K562 (cell line): ENCODE data around the gene RAB12.

Experiments used
- ATF6 ChIP-seq: sonication (generic); formaldehyde crosslinking; IDR thresholded peaks from 2 replicates; pipeline ENCODE4 v1.4.0; 2020; ENCODE audit warnings: mild to moderate bottlenecking, missing genetic modification reagents
- CBX3 ChIP-seq, 2 experiments: IDR thresholded peaks; 1 replicate in 1 of 2; 2 replicates in 1 of 2; pipeline ENCODE4 v1.6.1; 2012; ENCODE audit warnings: inconsistent platforms in 2 of 2, low read length in 2 of 2, borderline replicate concordance in 1 of 2, control low read depth in 1 of 2
- CREB1 ChIP-seq, 2 experiments: sonication (generic) in 1 of 2; formaldehyde crosslinking in 1 of 2; IDR thresholded peaks; 2 replicates each; pipeline versions ENCODE4 v1.6.1 to v1.8.0; 2012 to 2022; ENCODE audit warnings: inconsistent platforms in 1 of 2, mild to moderate bottlenecking in 1 of 2, missing genetic modification reagents in 1 of 2, moderate library complexity in 1 of 2
- EP300 ChIP-seq: IDR thresholded peaks from 2 replicates; pipeline ENCODE4 v1.6.1; 2012; ENCODE audit warnings: low read length, improper control_type of control experiment
- EZH2 ChIP-seq: IDR thresholded peaks from 2 replicates; pipeline ENCODE4 v1.6.1; 2012; ENCODE audit warnings: low read depth, mild to moderate bottlenecking, inconsistent platforms, low read length, borderline replicate concordance
- SMARCE1 ChIP-seq: fragments of 450-650 bp; IDR thresholded peaks from 2 replicates; pipeline ENCODE4 v1.7.1; 2016; ENCODE audit warnings: mild to moderate bottlenecking
- ZBTB49 ChIP-seq: sonication (generic); formaldehyde crosslinking; IDR thresholded peaks from 2 replicates; pipeline ENCODE4 v1.8.0; 2022; ENCODE audit warnings: missing genetic modification reagents, mild to moderate bottlenecking, borderline replicate concordance
- ZNF589 ChIP-seq: fragments of 200-800 bp; sonication (Bioruptor generic); IDR thresholded peaks from 2 replicates; pipeline ENCODE4 v1.6.1; 2016; ENCODE audit warnings: low read depth, missing genetic modification characterization, missing compliant biosample characterization
- ZNF75A ChIP-seq: fragments of 450-650 bp; formaldehyde crosslinking; IDR thresholded peaks from 2 replicates; pipeline ENCODE4 v1.4.0; 2020; ENCODE audit warnings: mild to moderate bottlenecking

GRCh38 chr18:8659609-8660242, 50.5 kb downstream of the RAB12 start:
- TF ChIP-seq ZNF589 (CRISPR knock-in tag) (no peak), CREB1 (IDR thresholded peaks at IDR 0.05) (no peak), CREB1 (CRISPR knock-in tag; IDR thresholded peaks at IDR 0.05) (no peak), SMARCE1 (no peak), EP300 (no peak), EZH2 (no peak), ZNF75A (CRISPR knock-in tag) (no peak), CBX3 (IDR thresholded peaks at IDR 0.05; ENCODE audit: borderline replicate concordance in 1 of 2, low read length in 2 of 2) (no peak), ATF6 (CRISPR knock-in tag) (no peak), ZBTB49 (CRISPR knock-in tag) (no peak)
